Caco-2 (cell line): ENCODE data around the gene LAMB4. TPM values are rescaled to one million over a fixed set of nuclear protein-coding genes. Genes with fewer than 3 reads are reported as not detected.

Experiments
- BruUV-seq: library from RNA; stranded (reverse); fragments of 400-500 nt; replicated peaks from 2 replicates; lab custom pipeline; 2021; lab: Mats Ljungman, UMichigan
- CTCF ChIA-PET: fragments of 300-600 bp; sonication (Branson Sonifier 250); formaldehyde crosslinking; loops from one replicate; lab custom pipeline; 2022; ENCODE audit warnings: antibody characterized with exemption; lab: Charles Lee
- POLR2A ChIA-PET: fragments of 300-600 bp; sonication (Branson Sonifier 250); formaldehyde crosslinking; loops from one replicate; lab custom pipeline; 2022; ENCODE audit warnings: antibody characterized with exemption; lab: Charles Lee
- DNase-seq, 2 experiments: peaks; one replicate each; pipeline versions ENCODE4 v3.0.0 to v3.0.0-alpha.2; 2020 to 2022
- H3K27me3 ChIP-seq: replicated peaks from 2 replicates; pipeline ENCODE4 v1.6.0; 2011; ENCODE audit warnings: low read length; ENCODE audit not compliant: control insufficient read depth, insufficient read depth
- H3K36me3 ChIP-seq: 2 replicates; pipeline ENCODE4 v1.5.1; 2011; ENCODE audit warnings: low read length; ENCODE audit not compliant: control insufficient read depth, insufficient read depth
- H3K4me1 ChIP-seq: fragments of 250-450 bp; sonication (Bioruptor Pico); 2 replicates; pipeline ENCODE4 v1.5.1; 2020; ENCODE audit warnings: mild to moderate bottlenecking
- H3K4me3 ChIP-seq: 2 replicates; pipeline ENCODE4 v1.5.1; 2011; ENCODE audit warnings: low read depth, mild to moderate bottlenecking, control low read depth, low read length
- H3K9me3 ChIP-seq: fragments of 250-450 bp; sonication (Bioruptor Pico); 2 replicates; pipeline ENCODE4 v1.5.1; 2020; ENCODE audit warnings: mild to moderate bottlenecking, moderate library complexity
- H3K27ac Mint-ChIP-seq: one replicate; pipeline ENCODE4 v1.8.0; 2022; ENCODE audit warnings: mixed read lengths; ENCODE audit not compliant: unreplicated experiment
- H3K27me3 Mint-ChIP-seq: one replicate; pipeline ENCODE4 v1.8.0; 2022; ENCODE audit warnings: mixed read lengths; ENCODE audit not compliant: insufficient read depth, unreplicated experiment
- H3K36me3 Mint-ChIP-seq: one replicate; pipeline ENCODE4 v1.8.0; 2022; ENCODE audit warnings: mild to moderate bottlenecking, mixed read lengths; ENCODE audit not compliant: insufficient read depth, unreplicated experiment
- H3K4me1 Mint-ChIP-seq: one replicate; pipeline ENCODE4 v1.8.0; 2022; ENCODE audit warnings: low read depth, mixed read lengths; ENCODE audit not compliant: unreplicated experiment
- H3K4me3 Mint-ChIP-seq: one replicate; pipeline ENCODE4 v1.8.0; 2022; ENCODE audit warnings: mild to moderate bottlenecking, moderate library complexity, mixed read lengths; ENCODE audit not compliant: unreplicated experiment
- H3K9me3 Mint-ChIP-seq: one replicate; pipeline ENCODE4 v1.8.0; 2022; ENCODE audit warnings: mixed read lengths; ENCODE audit not compliant: unreplicated experiment
- intact Hi-C: fragments of 100-400 bp; cut with micrococcal nuclease; formaldehyde crosslinking; loops from one replicate; pipeline ENCODE4 v1.10.0; 2022; ENCODE audit not compliant: unreplicated experiment
- total RNA-seq: library from RNA; stranded (reverse); gene quantifications from 2 replicates; pipeline ENCODE4 v1.2.3, GENCODE V29; 2022
- TF ChIP-seq, protein P1 (sequence below), 2 experiments: fragments of 200-600 bp in 1 of 2; IDR thresholded peaks; 1 replicate in 1 of 2; 2 replicates in 1 of 2; pipeline versions ENCODE4 v1.5.1 to v1.8.0; 2011 to 2022; ENCODE audit warnings: antibody characterized with exemption in 1 of 2, control low read depth in 1 of 2, inconsistent platforms in 1 of 2, low read depth in 1 of 2, low read length in 1 of 2, mild to moderate bottlenecking in 1 of 2, moderate library complexity in 1 of 2; ENCODE audit not compliant: insufficient read depth in 1 of 2, severe bottlenecking in 1 of 2, unreplicated experiment in 1 of 2

The LAMB4 gene
- total RNA-seq, 1 experiment from 2014 or later, result 0.52 TPM

GRCh38 chr7:108026647-108027046 lies 103.5 kb downstream of the LAMB4 start:
- Mint-ChIP-seq H3K9me3 (no peaks in the 10 kb centered on the region), H3K27me3 (no peaks in the 10 kb centered on the region), H3K4me3 (no peak overlapping the region), H3K27ac (no peak overlapping the region), H3K4me1 (peaks cover 31% of the 10 kb centered on the region), H3K36me3 (no peaks in the 10 kb centered on the region)
- Histone ChIP-seq H3K4me3 (no peak overlapping the region), H3K36me3 (no peaks in the 10 kb centered on the region), H3K27me3 (no peaks in the 10 kb centered on the region), H3K4me1 (peaks cover 30% of the 10 kb centered on the region), H3K9me3 (no peaks in the 10 kb centered on the region)
- ChIA-PET CTCF (no interaction called here), POLR2A (no interaction called here)
- BruUV-seq, result no TSS peak
- TF ChIP-seq, protein P1, sequence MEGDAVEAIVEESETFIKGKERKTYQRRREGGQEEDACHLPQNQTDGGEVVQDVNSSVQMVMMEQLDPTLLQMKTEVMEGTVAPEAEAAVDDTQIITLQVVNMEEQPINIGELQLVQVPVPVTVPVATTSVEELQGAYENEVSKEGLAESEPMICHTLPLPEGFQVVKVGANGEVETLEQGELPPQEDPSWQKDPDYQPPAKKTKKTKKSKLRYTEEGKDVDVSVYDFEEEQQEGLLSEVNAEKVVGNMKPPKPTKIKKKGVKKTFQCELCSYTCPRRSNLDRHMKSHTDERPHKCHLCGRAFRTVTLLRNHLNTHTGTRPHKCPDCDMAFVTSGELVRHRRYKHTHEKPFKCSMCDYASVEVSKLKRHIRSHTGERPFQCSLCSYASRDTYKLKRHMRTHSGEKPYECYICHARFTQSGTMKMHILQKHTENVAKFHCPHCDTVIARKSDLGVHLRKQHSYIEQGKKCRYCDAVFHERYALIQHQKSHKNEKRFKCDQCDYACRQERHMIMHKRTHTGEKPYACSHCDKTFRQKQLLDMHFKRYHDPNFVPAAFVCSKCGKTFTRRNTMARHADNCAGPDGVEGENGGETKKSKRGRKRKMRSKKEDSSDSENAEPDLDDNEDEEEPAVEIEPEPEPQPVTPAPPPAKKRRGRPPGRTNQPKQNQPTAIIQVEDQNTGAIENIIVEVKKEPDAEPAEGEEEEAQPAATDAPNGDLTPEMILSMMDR (IDR thresholded peaks at IDR 0.05; ENCODE audit: insufficient read depth in 1 of 2, low read depth in 1 of 2, low read length in 1 of 2, severe bottlenecking in 1 of 2, unreplicated experiment in 1 of 2), result no peak
- intact Hi-C loops, result no loop called here
- DNase-seq, result no peak

DNA sequence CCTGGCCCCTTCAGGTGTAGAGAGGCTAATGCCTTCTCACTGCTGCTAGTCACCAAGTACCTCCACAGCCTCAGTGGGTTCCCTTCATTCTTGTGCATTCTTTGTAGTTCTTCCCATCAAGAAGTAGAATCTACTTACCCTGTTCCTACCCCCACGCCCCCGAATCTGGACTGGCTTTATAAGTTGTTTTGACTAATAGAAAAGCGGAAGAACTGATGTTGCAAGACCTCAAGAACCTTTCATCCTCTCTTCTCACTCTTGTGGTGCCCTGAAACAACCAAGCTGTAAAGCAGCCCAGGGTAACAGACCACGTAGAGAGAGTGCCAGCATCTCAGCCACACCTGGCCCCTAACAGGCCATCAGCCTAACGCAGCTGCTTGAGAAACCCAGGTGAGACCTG lies 104.0 kb downstream of the LAMB4 start:
- H3K4me3 ChIP-seq, result no peak overlapping the region
- H3K4me1 ChIP-seq, result peaks cover 30% of the 10 kb centered on the region
- intact Hi-C loops, result no loop called here
- ChIA-PET POLR2A (no interaction called here), CTCF (no interaction called here)
- no peaks in the 10 kb centered on the region for H3K9me3 Mint-ChIP-seq
- no peaks in the 10 kb centered on the region for H3K27me3 Mint-ChIP-seq
- DNase-seq, result no peak
- H3K9me3 ChIP-seq, result no peaks in the 10 kb centered on the region
- no peaks in the 10 kb centered on the region for H3K27me3 ChIP-seq
- TF ChIP-seq, protein P1 (IDR thresholded peaks at IDR 0.05; ENCODE audit: insufficient read depth in 1 of 2, low read depth in 1 of 2, low read length in 1 of 2, severe bottlenecking in 1 of 2, unreplicated experiment in 1 of 2), result no peak
- H3K4me1 Mint-ChIP-seq, result peaks cover 31% of the 10 kb centered on the region
- no peak overlapping the region for H3K27ac Mint-ChIP-seq
- no peaks in the 10 kb centered on the region for H3K36me3 ChIP-seq
- H3K4me3 Mint-ChIP-seq, result no peak overlapping the region
- H3K36me3 Mint-ChIP-seq, result no peaks in the 10 kb centered on the region
- BruUV-seq, result no TSS peak

- H3K27ac Mint-ChIP-seq, result no peak overlapping the region
- POLR2A ChIA-PET, result no interaction called here
- Histone ChIP-seq H3K9me3 (no peaks in the 10 kb centered on the region), H3K4me3 (no peak overlapping the region), H3K36me3 (no peaks in the 10 kb centered on the region), H3K4me1 (peaks cover 17% of the 10 kb centered on the region), H3K27me3 (no peaks in the 10 kb centered on the region)
- no TSS peak for BruUV-seq
- H3K9me3 Mint-ChIP-seq, result no peaks in the 10 kb centered on the region
- peaks cover 20% of the 10 kb centered on the region for H3K4me1 Mint-ChIP-seq
- H3K27me3 Mint-ChIP-seq, result no peaks in the 10 kb centered on the region
- TF ChIP-seq, protein P1 (IDR thresholded peaks at IDR 0.05; ENCODE audit: insufficient read depth in 1 of 2, low read depth in 1 of 2, low read length in 1 of 2, severe bottlenecking in 1 of 2, unreplicated experiment in 1 of 2), result no peak
- no peak overlapping the region for H3K4me3 Mint-ChIP-seq
- H3K36me3 Mint-ChIP-seq, result no peaks in the 10 kb centered on the region
- no peak for DNase-seq
- CTCF ChIA-PET, result no interaction called here
- intact Hi-C loops, result no loop called here
Measured at GRCh38 chr7:108024538-108024937, 105.6 kb downstream of the LAMB4 start.
